ENCODE results near the gene MTRF1. TPM values are rescaled to one million over a fixed set of nuclear protein-coding genes. Genes with fewer than 3 reads are reported as not detected.

The MTRF1 gene
- total and polyA plus RNA-seq, 9 of the 15 experiments (the other 6 are each of a cell fraction or from before 2014, with no cell fraction given): 12.5 to 33.7 (median 20.1) TPM

GRCh38 chr13:41246969-41247680 is 16.3 kb downstream of the MTRF1 start (continued):
- TF ChIP-seq E2F8 (IDR thresholded peaks at IDR 0.05; ENCODE audit: low read depth, partially characterized antibody): no peak
- TF ChIP-seq ZBTB5 (IDR thresholded peaks at IDR 0.05): no peak
- no peak for TF ChIP-seq ZC3H8 (IDR thresholded peaks at IDR 0.05)
- no peak for TF ChIP-seq FOSL1 (tag; conservative IDR thresholded peaks at IDR 0.05)
- TF ChIP-seq ZNF699 (CRISPR knock-in tag; IDR thresholded peaks at IDR 0.05; ENCODE audit: insufficient replicate concordance): no peak
- no peak for TF ChIP-seq ZNF785 (CRISPR knock-in tag; IDR thresholded peaks at IDR 0.05)
- no peak for TF ChIP-seq PHF20 (IDR thresholded peaks at IDR 0.05; ENCODE audit: partially characterized antibody)
